Tibial nerve (tissue), 4 donors: ENCODE data around the gene CTSH. TPM values are rescaled to one million over a fixed set of nuclear protein-coding genes. Genes with fewer than 3 reads are reported as not detected.

Source experiments
- DNase-seq, 2 donors: peaks; one replicate each; pipeline ENCODE4 v3.0.0-alpha.2; 2019; ENCODE audit warnings: low spot score in 2 of 2
- H3K27ac ChIP-seq, 4 donors: fragments of 200-600 bp; sonication (generic) in 3 of 4; one replicate each; pipeline ENCODE4 v1.5.1; 2017 to 2019; ENCODE audit warnings: mild to moderate bottlenecking in 1 of 4
- H3K27me3 ChIP-seq, 2 donors: fragments of 200-600 bp; sonication (generic) in 1 of 2; one replicate each; pipeline versions ENCODE4 v1.5.1 to v1.6.0; 2017 to 2019
- H3K36me3 ChIP-seq, 3 donors: fragments of 200-600 bp; sonication (generic); one replicate each; pipeline ENCODE4 v1.5.1; 2018 to 2019
- H3K4me1 ChIP-seq, 4 donors: fragments of 200-600 bp; sonication (generic) in 3 of 4; one replicate each; pipeline ENCODE4 v1.5.1; 2017 to 2019
- H3K4me3 ChIP-seq, 4 donors: fragments of 200-600 bp; sonication (generic) in 3 of 4; one replicate each; pipeline ENCODE4 v1.5.1; 2017 to 2019; ENCODE audit warnings: mild to moderate bottlenecking in 1 of 4, moderate library complexity in 1 of 4
- H3K9me3 ChIP-seq, 4 donors: fragments of 200-600 bp; sonication (generic) in 3 of 4; one replicate each; pipeline ENCODE4 v1.5.1; 2017 to 2019
- CTCF ChIP-seq, 5 experiments: fragments of 200-600 bp in 3 of 5; fragments of 450-650 bp in 2 of 5; sonication (generic) in 3 of 5; IDR thresholded peaks; one replicate each; pipeline ENCODE4 v1.5.1; 2016 to 2019; ENCODE audit warnings: antibody characterized with exemption in 5 of 5, mild to moderate bottlenecking in 3 of 5, moderate library complexity in 2 of 5
- EP300 ChIP-seq, 2 donors: sonication (generic); formaldehyde crosslinking; IDR thresholded peaks; one replicate each; pipeline ENCODE4 v1.6.1; 2017; ENCODE audit warnings: antibody characterized with exemption in 2 of 2, mild to moderate bottlenecking in 1 of 2
- POLR2A ChIP-seq, 2 donors: fragments of 450-650 bp; IDR thresholded peaks; one replicate each; pipeline ENCODE4 v1.6.1; 2017; ENCODE audit warnings: antibody characterized with exemption in 2 of 2, mild to moderate bottlenecking in 2 of 2, moderate library complexity in 2 of 2
- WGBS, 2 donors: methylation state at CpG; one replicate each; pipeline ENCODE4 v1.1.5; 2018; 5-methylcytosine and 5-hydroxymethylcytosine counted together
- total RNA-seq, 4 donors: library from RNA; depleted of rRNA; stranded (reverse); fragments of >200 nt; gene quantifications; one replicate each; pipeline ENCODE4 v1.1.0, GENCODE V29; 2016

Gene CTSH
- total RNA-seq, 4 donors from 2014 or later, result 73.8 to 333 (median 239) TPM

GRCh38 chr15:78921517-78921916 is 23.3 kb downstream of the CTSH start:
- peaks cover 0 to 16% (median 2%) of the 10 kb centered on the region in 4 donors for H3K4me1 ChIP-seq
- no peaks in the 10 kb centered on the region for H3K27me3 ChIP-seq
- 71 to 78% methylated on average over 6 of the region's 6 CpGs for WGBS, 2 donors
- no peaks in the 10 kb centered on the region for H3K9me3 ChIP-seq
- no peak overlapping the region for H3K27ac ChIP-seq
- no peak for TF ChIP-seq POLR2A (IDR thresholded peaks at IDR 0.05)
- TF ChIP-seq CTCF (IDR thresholded peaks at IDR 0.05), result no peak
- no peak for TF ChIP-seq EP300 (IDR thresholded peaks at IDR 0.05)
- no peak for DNase-seq
- H3K4me3 ChIP-seq, result no peak overlapping the region
- peaks cover 6 to 80% (median 12%) of the 10 kb centered on the region in 3 donors for H3K36me3 ChIP-seq

- Histone ChIP-seq H3K27me3 (no peaks in the 10 kb centered on the region), H3K36me3 (peaks cover 6 to 69% (median 12%) of the 10 kb centered on the region in 3 donors), H3K27ac (peak overlapping the region in 2 of 4 donors; percentile 42 to 80), H3K9me3 (no peaks in the 10 kb centered on the region), H3K4me1 (peaks cover 0 to 52% (median 19%) of the 10 kb centered on the region in 4 donors), H3K4me3 (no peak overlapping the region)
- 78 to 89% methylated on average over 4 of the region's 4 CpGs for WGBS, 2 donors
- no peak for DNase-seq
- TF ChIP-seq EP300 (IDR thresholded peaks at IDR 0.05), result no peak
- no peak for TF ChIP-seq CTCF (IDR thresholded peaks at IDR 0.05)
- no peak for TF ChIP-seq POLR2A (IDR thresholded peaks at IDR 0.05)
Measured at GRCh38 chr15:78917888-78918287, 27.0 kb downstream of the CTSH start.

GRCh38 chr15:78916088-78916487 is 28.8 kb downstream of the CTSH start:
- Histone ChIP-seq H3K9me3 (no peaks in the 10 kb centered on the region), H3K36me3 (peaks cover 0 to 69% (median 0%) of the 10 kb centered on the region in 3 donors), H3K4me3 (no peak overlapping the region), H3K27me3 (no peaks in the 10 kb centered on the region), H3K4me1 (peaks cover 0 to 56% (median 19%) of the 10 kb centered on the region in 4 donors), H3K27ac (peak overlapping the region; percentile 28 to 80 (median 61))
- TF ChIP-seq POLR2A (IDR thresholded peaks at IDR 0.05) (no peak), CTCF (IDR thresholded peaks at IDR 0.05) (no peak), EP300 (IDR thresholded peaks at IDR 0.05) (no peak)
- WGBS, 2 donors, result 73 to 78% methylated on average over 4 of the region's 4 CpGs
- no peak for DNase-seq

- peak in 1 of 2 donors; percentile 47 for DNase-seq
- 71 to 75% methylated on average over 12 of the region's 12 CpGs for whole genome bisulfite sequencing, 2 donors
Measured at GRCh38 chr15:78915341-78916087, 29.3 kb downstream of the CTSH start.

GRCh38 chr15:78914027-78914764 is 30.6 kb downstream of the CTSH start:
- H3K4me3 ChIP-seq, result no peak overlapping the region
- peak; percentile 44 to 70 for DNase-seq
- H3K36me3 ChIP-seq, result peaks cover 0 to 76% (median 0%) of the 10 kb centered on the region in 3 donors
- WGBS, 2 donors, result 42 to 53% methylated on average over 7 to 13 of the region's 13 CpGs
- no peaks in the 10 kb centered on the region for H3K27me3 ChIP-seq
- peaks cover 0 to 74% (median 20%) of the 10 kb centered on the region in 4 donors for H3K4me1 ChIP-seq
- peak overlapping the region; percentile 44 to 80 (median 65) for H3K27ac ChIP-seq
- H3K9me3 ChIP-seq, result no peaks in the 10 kb centered on the region
- peak; percentile 82 to 93 for TF ChIP-seq EP300 (IDR thresholded peaks at IDR 0.05)
- TF ChIP-seq POLR2A (IDR thresholded peaks at IDR 0.05), result no peak
- TF ChIP-seq CTCF (IDR thresholded peaks at IDR 0.05), result peak in 4 of 5 experiments; percentile 27 to 58 (median 43)

More at GRCh38 chr15:78915341-78916087, 29.3 kb downstream of the CTSH start:
- H3K4me3 ChIP-seq, result no peak overlapping the region
- TF ChIP-seq POLR2A (IDR thresholded peaks at IDR 0.05), result no peak
- peak; percentile 52 to 78 for TF ChIP-seq EP300 (IDR thresholded peaks at IDR 0.05)
- no peaks in the 10 kb centered on the region for H3K9me3 ChIP-seq
- H3K4me1 ChIP-seq, result peaks cover 0 to 61% (median 19%) of the 10 kb centered on the region in 4 donors
- H3K27me3 ChIP-seq, result no peaks in the 10 kb centered on the region
- H3K36me3 ChIP-seq, result peaks cover 0 to 67% (median 0%) of the 10 kb centered on the region in 3 donors
- peak overlapping the region; percentile 28 to 80 (median 61) for H3K27ac ChIP-seq
